ENCODE results near the gene NEMP1.

The NEMP1 gene

GRCh38 chr12:57111031-57111734, 32.6 kb upstream of the NEMP1 start, which contains the start of gene STAT6:
Gene STAT6, minus strand, starts transcription at chr12:57111362. Its CDS starts 3,084 bp downstream, at chr12:57108278.
- H3K36me3 ChIP-seq (ENCODE audit: insufficient read depth, low read length) = no peaks in the 10 kb centered on the region; the same call in 1 of the 2 replicates
- H3F3A ChIP-seq (ENCODE audit: low read depth) = no peaks in the 10 kb centered on the region
- no peaks in the 10 kb centered on the region for H3K9me2 ChIP-seq (replicated peaks; ENCODE audit: low read depth, low read length)
- H4K20me1 ChIP-seq (ENCODE audit: insufficient read depth, low read length, poor library complexity, severe bottlenecking) = no peaks in the 10 kb centered on the region
- H3K9me3 ChIP-seq (ENCODE audit: insufficient read depth, low read depth, low read length) = no peaks in the 10 kb centered on the region
- H3K79me2 ChIP-seq (ENCODE audit: insufficient read depth, low read length) = peaks cover 25% of the 10 kb centered on the region; the same call in 1 of the 2 replicates
- peak within 1 kb of the TSS; percentile 85 for H3K4me2 ChIP-seq (ENCODE audit: low read depth, low read length, poor library complexity, severe bottlenecking)
- no peaks in the 10 kb centered on the region for H3K27me3 ChIP-seq (ENCODE audit: insufficient read depth, low read length, poor library complexity, severe bottlenecking)
- peaks cover 17% of the 10 kb centered on the region for H3K4me1 ChIP-seq (ENCODE audit: insufficient read depth, low read length, poor library complexity, severe bottlenecking)
- H2AFZ ChIP-seq (ENCODE audit: low read length) = peak within 1 kb of the TSS; percentile 67
- H3K4me3 ChIP-seq (ENCODE audit: low read length, poor library complexity, severe bottlenecking) = peak within 1 kb of the TSS; percentile 87
- TF ChIP-seq CTCF (conservative IDR thresholded peaks at IDR 0.05; ENCODE audit: low read length) = no peak
- TF ChIP-seq EZH2phosphoT487 (IDR thresholded peaks at IDR 0.05; ENCODE audit: borderline replicate concordance) = no peak
- peak within 1 kb of the TSS; percentile 81 for H3K9ac ChIP-seq (ENCODE audit: low read depth, low read length, poor library complexity, severe bottlenecking)

GRCh38 chr12:57110104-57111030, 31.8 kb upstream of the NEMP1 start:
- H3K4me1 ChIP-seq (ENCODE audit: insufficient read depth, low read length, poor library complexity, severe bottlenecking) = peaks cover 17% of the 10 kb centered on the region
- H3K4me2 ChIP-seq (ENCODE audit: low read depth, low read length, poor library complexity, severe bottlenecking) = peak overlapping the region; percentile 85
- no peaks in the 10 kb centered on the region for H3K27me3 ChIP-seq (ENCODE audit: insufficient read depth, low read length, poor library complexity, severe bottlenecking)
- peaks cover 25% of the 10 kb centered on the region; the same call in 1 of the 2 replicates for H3K79me2 ChIP-seq (ENCODE audit: insufficient read depth, low read length)
- H3K4me3 ChIP-seq (ENCODE audit: low read length, poor library complexity, severe bottlenecking) = peak overlapping the region; percentile 87
- H3F3A ChIP-seq (ENCODE audit: low read depth) = no peaks in the 10 kb centered on the region
- H2AFZ ChIP-seq (ENCODE audit: low read length) = peak overlapping the region; percentile 67
- H3K36me3 ChIP-seq (ENCODE audit: insufficient read depth, low read length) = no peaks in the 10 kb centered on the region; the same call in 1 of the 2 replicates
- no peaks in the 10 kb centered on the region for H4K20me1 ChIP-seq (ENCODE audit: insufficient read depth, low read length, poor library complexity, severe bottlenecking)
- H3K9ac ChIP-seq (ENCODE audit: low read depth, low read length, poor library complexity, severe bottlenecking) = peak overlapping the region; percentile 81
- TF ChIP-seq EZH2phosphoT487 (IDR thresholded peaks at IDR 0.05; ENCODE audit: borderline replicate concordance) = no peak
- no peak for TF ChIP-seq CTCF (conservative IDR thresholded peaks at IDR 0.05; ENCODE audit: low read length)
- no peaks in the 10 kb centered on the region for H3K9me2 ChIP-seq (replicated peaks; ENCODE audit: low read depth, low read length)
- H3K9me3 ChIP-seq (ENCODE audit: insufficient read depth, low read depth, low read length) = no peaks in the 10 kb centered on the region

GRCh38 chr12:57109207-57110103, 30.9 kb upstream of the NEMP1 start:
- Histone ChIP-seq H3K36me3 (ENCODE audit: insufficient read depth, low read length) (peaks cover 4% of the 10 kb centered on the region; the same call in 1 of the 2 replicates), H3K9ac (ENCODE audit: low read depth, low read length, poor library complexity, severe bottlenecking) (peak overlapping the region; percentile 81), H3K9me2 (replicated peaks; ENCODE audit: low read depth, low read length) (no peaks in the 10 kb centered on the region), H3K27me3 (ENCODE audit: insufficient read depth, low read length, poor library complexity, severe bottlenecking) (no peaks in the 10 kb centered on the region), H4K20me1 (ENCODE audit: insufficient read depth, low read length, poor library complexity, severe bottlenecking) (no peaks in the 10 kb centered on the region), H3K9me3 (ENCODE audit: insufficient read depth, low read depth, low read length) (no peaks in the 10 kb centered on the region), H2AFZ (ENCODE audit: low read length) (peak overlapping the region; percentile 67; the same call in 1 of the 2 replicates), H3K79me2 (ENCODE audit: insufficient read depth, low read length) (peaks cover 25% of the 10 kb centered on the region; the same call in 1 of the 2 replicates), H3K4me2 (ENCODE audit: low read depth, low read length, poor library complexity, severe bottlenecking) (peak overlapping the region; percentile 85), H3K4me3 (ENCODE audit: low read length, poor library complexity, severe bottlenecking) (peak overlapping the region; percentile 87), H3K4me1 (ENCODE audit: insufficient read depth, low read length, poor library complexity, severe bottlenecking) (peaks cover 17% of the 10 kb centered on the region), H3F3A (ENCODE audit: low read depth) (no peaks in the 10 kb centered on the region)
- TF ChIP-seq CTCF (conservative IDR thresholded peaks at IDR 0.05; ENCODE audit: low read length) (no peak), EZH2phosphoT487 (IDR thresholded peaks at IDR 0.05; ENCODE audit: borderline replicate concordance) (no peak)
